ENCODE measurements around the gene CORO2A. TPM values are rescaled to one million over a fixed set of nuclear protein-coding genes. Genes with fewer than 3 reads are reported as not detected.
A peak's percentile ranks its signal among the peaks of the same experiment; 100 is the strongest.

The CORO2A gene
- total RNA-seq, 1 experiment from 2014 or later: 15.8 TPM

DNA sequence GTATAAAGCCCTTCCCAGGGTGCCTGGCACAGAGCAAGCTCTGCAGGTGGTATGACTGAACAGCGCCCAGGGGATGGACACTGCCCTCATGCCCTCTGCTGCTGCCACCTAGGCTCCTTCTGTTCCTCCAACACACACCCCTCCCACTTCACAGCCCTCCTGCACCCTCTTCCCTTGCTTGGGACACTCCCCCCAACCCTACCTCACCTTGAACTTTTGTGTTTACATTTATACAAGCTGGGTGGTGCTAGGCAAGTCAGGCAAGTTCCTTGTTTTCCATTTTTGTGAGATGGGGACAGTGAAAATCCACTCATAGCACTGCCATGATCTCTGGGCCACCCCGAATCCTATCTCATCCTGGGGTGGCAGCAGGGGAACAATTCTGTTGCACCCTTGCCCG is 18.8 kb upstream of the CORO2A start:
- Histone ChIP-seq H3K14ac (ENCODE audit: insufficient read depth, low read length) (no peak overlapping the region), H3K23ac (ENCODE audit: insufficient read length, low read depth, low read length) (no peak overlapping the region), H3K79me1 (ENCODE audit: insufficient read depth, low read depth, low read length, poor library complexity, severe bottlenecking) (no peaks in the 10 kb centered on the region), H2BK15ac (ENCODE audit: low read depth, low read length) (no peak overlapping the region), H3K4me2 (ENCODE audit: insufficient read depth, insufficient read length, low read length) (no peak overlapping the region), H2AK5ac (ENCODE audit: insufficient read length, low read length) (no peak overlapping the region), H3K9ac (ENCODE audit: extremely low read depth, insufficient read length, low read length) (no peak overlapping the region), H3K27ac (ENCODE audit: insufficient read length, low read depth, low read length) (no peak overlapping the region), H3K4me1 (ENCODE audit: insufficient read depth, low read length) (no peaks in the 10 kb centered on the region), H4K91ac (ENCODE audit: insufficient read length, low read depth, low read length) (no peak overlapping the region), H3K56ac (ENCODE audit: insufficient read length, low read depth, low read length) (no peak overlapping the region), H3K4ac (ENCODE audit: low read depth, low read length) (no peak overlapping the region), H3K9me3 (ENCODE audit: control insufficient read depth, low read depth, low read length) (no peaks in the 10 kb centered on the region), H3K79me2 (ENCODE audit: insufficient read depth, low read length) (no peaks in the 10 kb centered on the region), H3K18ac (ENCODE audit: insufficient read length, low read depth, low read length) (no peak overlapping the region), H3K23me2 (ENCODE audit: insufficient read length, low read depth, low read length, poor library complexity, severe bottlenecking) (no peaks in the 10 kb centered on the region), H4K5ac (ENCODE audit: insufficient read length, low read depth, low read length) (no peak overlapping the region), H2BK5ac (ENCODE audit: insufficient read length, low read length) (no peak overlapping the region), H3K27me3 (ENCODE audit: insufficient read depth, low read length) (no peaks in the 10 kb centered on the region), H3T11ph (ENCODE audit: low read length) (no peak overlapping the region), H4K8ac (replicated peaks; ENCODE audit: insufficient read length, low read depth, low read length) (no peak overlapping the region), H2AFZ (ENCODE audit: low read length) (no peak overlapping the region), H2BK20ac (ENCODE audit: low read depth, low read length, poor library complexity, severe bottlenecking) (no peak overlapping the region), H2BK12ac (ENCODE audit: insufficient read length, low read depth, low read length) (no peak overlapping the region), H4K20me1 (ENCODE audit: control insufficient read depth, insufficient read depth, insufficient read length) (no peaks in the 10 kb centered on the region), H2BK120ac (ENCODE audit: low read depth, low read length, poor library complexity, severe bottlenecking) (no peak overlapping the region)
- WGBS (ENCODE audit: extremely low coverage, insufficient read length, low lambda C conversion rate): no CpG with 5 or more reads among the region's 3 CpGs
- Mint-ChIP-seq H3K36me3 (ENCODE audit: insufficient read depth in 1 of 3, low read depth in 3 of 3) (peaks cover 14 to 34% (median 15%) of the 10 kb centered on the region in 3 experiments), H3K27ac (peak overlapping the region in 1 of 3 experiments; percentile 23; a peak in 2 of 7 replicates), H3K4me3 (no peak overlapping the region), H3K27me3 (ENCODE audit: low read depth) (no peaks in the 10 kb centered on the region), H3K4me1 (peaks cover 20 to 25% of the 10 kb centered on the region in 2 experiments), H3K9me3 (peaks cover 6 to 10% of the 10 kb centered on the region in 2 experiments; a peak in 4 of 5 replicates)
- no peak for TF ChIP-seq CTCF (conservative IDR thresholded peaks at IDR 0.05)
- no peak for DNase-seq
